Hair follicular keratinocyte (primary cell): ENCODE data around the gene PTGES2. TPM values are rescaled to one million over a fixed set of nuclear protein-coding genes. Genes with fewer than 3 reads are reported as not detected.

Experiments used
- total RNA-seq: library from RNA; depleted of rRNA; stranded (reverse); fragments of >200 nt; gene quantifications from 2 replicates; pipeline ENCODE4 v1.2.3, GENCODE V29; 2015

The PTGES2 gene
- total RNA-seq, result 60.0 and 75.4 TPM in 2 replicates

DNA sequence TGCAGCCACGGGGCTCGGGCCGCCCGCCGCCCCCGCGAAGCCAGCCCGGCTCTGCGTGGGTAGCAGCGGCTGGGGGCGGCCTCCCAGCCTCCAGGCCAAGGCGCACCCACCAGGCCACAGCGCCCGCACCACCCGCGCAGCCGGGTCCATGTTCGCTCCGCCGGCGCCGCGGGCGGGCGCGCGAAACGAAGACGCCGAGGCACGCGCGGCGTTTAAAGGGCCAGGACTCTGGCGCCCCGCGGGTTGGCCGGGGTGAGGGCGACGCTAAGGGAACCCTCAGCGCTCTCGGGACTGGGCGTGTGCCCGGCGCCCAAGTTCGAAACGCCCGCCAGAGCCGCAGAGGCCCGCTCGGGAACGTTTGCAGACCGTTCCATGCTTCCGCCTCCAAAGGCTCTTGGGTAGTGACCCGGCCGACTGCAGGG, at the start of gene PTGES2:
TSS of gene PTGES2 (minus strand) at position 162 of the 422 bp plus-strand sequence. CDS start at position 150, 12 bp downstream.

DNA sequence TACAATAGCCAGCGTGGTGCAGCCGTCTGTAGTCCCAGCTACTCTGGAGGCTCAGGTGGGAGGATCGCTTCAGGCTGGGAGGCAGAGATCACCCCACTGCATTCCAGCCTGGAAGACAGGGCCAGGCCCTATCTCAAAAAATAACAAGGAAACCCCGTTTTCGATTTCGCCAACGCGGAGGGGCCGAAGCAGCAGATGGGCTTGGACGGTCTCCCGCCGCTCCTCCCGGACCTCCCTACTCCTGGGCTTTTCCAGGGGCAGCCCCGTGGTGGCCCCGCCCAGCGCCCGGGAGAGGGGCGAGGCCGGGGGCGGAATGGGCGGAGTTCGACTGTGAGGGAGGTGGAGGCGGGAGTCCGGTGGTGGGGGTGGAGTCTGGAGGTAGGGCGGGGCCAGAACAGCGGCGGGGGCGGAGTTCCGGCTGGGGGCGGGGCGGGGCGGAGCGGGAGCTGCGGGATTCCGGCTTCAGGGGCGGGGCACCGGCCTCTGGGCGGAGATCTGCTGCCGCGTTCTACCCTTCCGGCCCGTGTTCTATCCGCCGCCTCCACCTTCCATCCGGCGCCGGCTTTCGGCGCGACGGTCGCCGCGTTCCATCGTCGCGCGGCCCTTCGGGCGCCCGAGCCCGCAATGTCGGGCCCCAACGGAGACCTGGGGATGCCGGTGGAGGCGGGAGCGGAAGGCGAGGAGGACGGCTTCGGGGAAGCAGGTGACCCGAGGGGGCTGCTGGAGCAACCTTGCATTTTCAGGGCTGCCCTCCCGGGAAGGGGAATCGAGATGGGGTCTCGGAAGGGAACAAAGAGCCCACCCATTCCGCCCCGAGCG, 32.5 kb upstream of the PTGES2 start, which contains the start of gene BBLN:
TSS of gene BBLN (plus strand) at position 482 of the 819 bp plus-strand sequence. CDS start at position 625, 143 bp downstream.

DNA sequence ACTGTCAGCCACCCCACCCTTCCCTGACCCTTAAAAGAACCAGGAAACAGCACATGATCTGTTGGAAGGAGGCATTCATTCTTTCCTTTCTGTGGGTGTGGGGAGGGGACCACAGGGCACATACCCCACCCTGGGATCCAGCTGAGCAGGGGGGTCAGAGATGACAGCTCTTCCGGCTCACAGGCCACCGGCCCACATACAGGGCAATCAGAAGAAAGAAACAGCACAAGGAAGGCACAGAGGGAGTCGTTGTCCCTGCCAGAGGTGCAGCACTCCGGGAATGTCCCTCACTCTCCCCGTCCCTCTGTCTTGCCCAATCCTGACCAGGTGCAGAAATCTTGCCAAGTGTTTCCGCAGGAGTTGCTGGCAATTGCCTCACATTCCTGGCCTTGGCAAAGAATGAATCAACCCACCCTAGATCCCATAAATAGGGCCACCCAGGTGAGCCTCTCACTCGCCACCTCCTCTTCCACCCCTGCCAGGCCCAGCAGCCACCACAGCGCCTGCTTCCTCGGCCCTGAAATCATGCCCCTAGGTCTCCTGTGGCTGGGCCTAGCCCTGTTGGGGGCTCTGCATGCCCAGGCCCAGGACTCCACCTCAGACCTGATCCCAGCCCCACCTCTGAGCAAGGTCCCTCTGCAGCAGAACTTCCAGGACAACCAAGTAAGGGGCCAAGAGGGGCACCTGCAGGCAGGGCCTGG, 21.6 kb upstream of the PTGES2 start, which contains the start of gene LCN2:
TSS of gene LCN2 (plus strand) at position 453 of the 701 bp plus-strand sequence. CDS start at position 526, 73 bp downstream.

Other genes with a start within 250 kb of the PTGES2 start
- gene ST6GALNAC6, start 228.1 kb downstream of the PTGES2 start, total RNA-seq, result 25.8 and 35.7 TPM in 2 replicates
- gene ST6GALNAC4, start 210.7 kb downstream of the PTGES2 start, total RNA-seq, result 36.4 and 42.8 TPM in 2 replicates
- 10.2 and 21.9 TPM in 2 replicates for gene PIP5KL1, start 197.0 kb downstream of the PTGES2 start, total RNA-seq
- gene DPM2, start 189.9 kb downstream of the PTGES2 start, total RNA-seq, result 13.4 and 20.5 TPM in 2 replicates
- 2.6 and 2.7 TPM in 2 replicates for gene EEIG1, start 146.7 kb downstream of the PTGES2 start, total RNA-seq
- 6.4 and 8.1 TPM in 2 replicates for gene NAIF1, start 60.4 kb downstream of the PTGES2 start, total RNA-seq
- 7.3 and 8.0 TPM in 2 replicates for gene SLC25A25, start 59.5 kb downstream of the PTGES2 start, total RNA-seq
- 8.8 and 22.4 TPM in 2 replicates for gene LCN2, start 21.7 kb upstream of the PTGES2 start, total RNA-seq
- gene BBLN, start 32.5 kb upstream of the PTGES2 start, total RNA-seq, result 223 and 319 TPM in 2 replicates
- gene CIZ1, start 63.8 kb upstream of the PTGES2 start, total RNA-seq, result 48.4 and 49.0 TPM in 2 replicates
- gene DNM1, start 75.7 kb upstream of the PTGES2 start, total RNA-seq, result 0.16 and 0.27 TPM in 2 replicates
- gene GOLGA2, start 148.3 kb upstream of the PTGES2 start, total RNA-seq, result 59.2 and 71.3 TPM in 2 replicates
- 27.8 and 38.7 TPM in 2 replicates for gene SWI5, start 148.5 kb upstream of the PTGES2 start, total RNA-seq
- gene TRUB2, start 194.7 kb upstream of the PTGES2 start, total RNA-seq, result 15.0 and 22.2 TPM in 2 replicates
- 37.6 and 50.8 TPM in 2 replicates for gene COQ4, start 195.1 kb upstream of the PTGES2 start, total RNA-seq
- 32.6 and 38.4 TPM in 2 replicates for gene SLC27A4, start 212.8 kb upstream of the PTGES2 start, total RNA-seq
- gene URM1, start 243.6 kb upstream of the PTGES2 start, total RNA-seq, result 23.8 and 28.3 TPM in 2 replicates